A549 (cell line): ENCODE data around the gene TCF4. TPM values are rescaled to one million over a fixed set of nuclear protein-coding genes. Genes with fewer than 3 reads are reported as not detected.

Experiments used
- ATAC-seq, 2 experiments: fragments of 200-7000 bp in 1 of 2; fragments of >200 bp in 1 of 2; cut with Nextera tagmentation in 1 of 2; cut with Tn5 transposase in 1 of 2; 3 replicates each; pipeline versions ENCODE4 v1.8.0 to v1.9.1; 2018 to 2020; ENCODE audit warnings: mild to moderate bottlenecking in 1 of 2, moderate library complexity in 1 of 2
- CTCF ChIA-PET: fragments of 300-600 bp; sonication (Branson Sonifier 250); formaldehyde crosslinking; extraction: SDS; loops from one replicate; lab custom pipeline; 2021; ENCODE audit warnings: antibody characterized with exemption, inconsistent platforms; lab: Yijun Ruan, JAX
- POLR2A ChIA-PET: fragments of 350-600 bp; formaldehyde crosslinking; extraction: SDS; loops from one replicate; lab custom pipeline; 2021; ENCODE audit warnings: antibody characterized with exemption, inconsistent platforms; lab: Yijun Ruan, JAX
- DNase-seq, 2 experiments: peaks; one replicate each; pipeline versions ENCODE4 v3.0.0 to v3.0.0-alpha.2; 2011 to 2016; ENCODE audit warnings: low read depth in 1 of 2, low spot score in 1 of 2
- FAIRE-seq: peaks from 2 replicates; lab custom pipeline; 2011; peaks lifted over from hg19 to GRCh38; lab: Jason Lieb, UNC
- H3K27ac ChIP-seq, 2 experiments: fragments of >200 bp; sonication (Bioruptor Twin); formaldehyde crosslinking; 3 replicates each; pipeline ENCODE4 v1.5.1; 2016 to 2017
- H3K4me1 ChIP-seq: fragments of >200 bp; sonication (Bioruptor Twin); formaldehyde crosslinking; 3 replicates; pipeline ENCODE4 v1.6.1; 2016
- H3K4me2 ChIP-seq: fragments of >200 bp; sonication (Bioruptor Twin); formaldehyde crosslinking; 3 replicates; pipeline ENCODE4 v1.6.1; 2016
- H3K4me3 ChIP-seq: fragments of >200 bp; sonication (Bioruptor Twin); formaldehyde crosslinking; 3 replicates; pipeline ENCODE4 v1.5.1; 2016
- H3K9me3 ChIP-seq: fragments of >200 bp; sonication (Bioruptor Twin); formaldehyde crosslinking; 3 replicates; pipeline ENCODE4 v1.6.1; 2016
- CBX8 ChIP-seq: fragments of 200-600 bp; sonication (generic); IDR thresholded peaks from 2 replicates; pipeline ENCODE4 v1.6.1; 2016
- E2F6 ChIP-seq: IDR thresholded peaks from 2 replicates; pipeline ENCODE4 v1.6.1; 2012; ENCODE audit warnings: low read depth, borderline replicate concordance
- FOSB ChIP-seq: fragments of 250-450 bp; sonication (Bioruptor Pico); IDR thresholded peaks from 2 replicates; pipeline ENCODE4 v1.5.0; 2020; ENCODE audit warnings: mild to moderate bottlenecking, moderate library complexity
- FOXS1 ChIP-seq: fragments of 250-450 bp; sonication (Bioruptor Pico); IDR thresholded peaks from 2 replicates; pipeline ENCODE4 v1.5.0; 2020; ENCODE audit warnings: mild to moderate bottlenecking, moderate library complexity
- GATA3 ChIP-seq: IDR thresholded peaks from 2 replicates; pipeline ENCODE4 v1.6.1; 2012; ENCODE audit warnings: borderline replicate concordance
- HDAC2 ChIP-seq: fragments of 200-600 bp; sonication (generic); IDR thresholded peaks from 2 replicates; pipeline ENCODE4 v1.6.1; 2016
- HOXB5 ChIP-seq: fragments of 250-450 bp; sonication (Bioruptor Pico); IDR thresholded peaks from 2 replicates; pipeline ENCODE4 v1.5.0; 2020; ENCODE audit warnings: mild to moderate bottlenecking, moderate library complexity
- NFE2L2 ChIP-seq: fragments of 150-350 bp; conservative IDR thresholded peaks from 2 replicates; pipeline ENCODE4 v1.6.1; 2014; ENCODE audit warnings: low read length
- PBX3 ChIP-seq: IDR thresholded peaks from 2 replicates; pipeline ENCODE4 v1.6.1; 2012
- RAD21 ChIP-seq, 2 experiments: fragments of >200 bp in 1 of 2; sonication (Bioruptor Twin) in 1 of 2; formaldehyde crosslinking in 1 of 2; IDR thresholded peaks in 1 of 2; conservative IDR thresholded peaks in 1 of 2; 2 replicates in 1 of 2; 3 replicates in 1 of 2; pipeline ENCODE4 v1.6.1; 2012 to 2018; ENCODE audit warnings: inconsistent platforms in 1 of 2
- RCOR1 ChIP-seq: fragments of 150-350 bp; IDR thresholded peaks from 2 replicates; pipeline ENCODE4 v1.6.1; 2014; ENCODE audit warnings: antibody characterized with exemption, low read length, low read depth
- REST ChIP-seq: fragments of 200-600 bp; sonication (generic); IDR thresholded peaks from 2 replicates; pipeline ENCODE4 v1.6.1; 2016; ENCODE audit warnings: antibody characterized with exemption, mild to moderate bottlenecking, moderate library complexity
- SREBF2 ChIP-seq: fragments of 450-650 bp; IDR thresholded peaks from 2 replicates; pipeline ENCODE4 v1.6.1; 2014; ENCODE audit warnings: mild to moderate bottlenecking, moderate library complexity
- USF2 ChIP-seq: fragments of 450-650 bp; IDR thresholded peaks from 2 replicates; pipeline ENCODE4 v1.6.1; 2014; ENCODE audit warnings: antibody characterized with exemption
- ZFP36 ChIP-seq: fragments of 450-650 bp; IDR thresholded peaks from 2 replicates; pipeline ENCODE4 v1.6.1; 2014; ENCODE audit warnings: borderline replicate concordance; ENCODE audit not compliant: partially characterized antibody
- ZNF302 ChIP-seq: fragments of 250-450 bp; sonication (Bioruptor Pico); IDR thresholded peaks from 2 replicates; pipeline ENCODE4 v1.9.0; 2021; ENCODE audit warnings: inconsistent platforms, mild to moderate bottlenecking, moderate library complexity
- ZSCAN20 ChIP-seq: fragments of 250-450 bp; sonication (Bioruptor Pico); IDR thresholded peaks from 2 replicates; pipeline ENCODE4 v1.8.0; 2022; ENCODE audit warnings: mild to moderate bottlenecking, moderate library complexity
- WGBS: methylation state at CpG from one replicate; pipeline ENCODE4 v1.1.6; 2017; ENCODE audit errors: missing lambda C conversion rate; 5-methylcytosine and 5-hydroxymethylcytosine counted together
- polyA plus RNA-seq, 4 experiments: library from polyadenylated mRNA; depleted of rRNA in 3 of 4; stranded (reverse); fragments of >200 nt; fragmentation: RNase III in 1 of 4; extraction: RNeasy Plus Mini Kit Qiagen cat#74134 plus additional on column Dnase treatment in 1 of 4; gene quantifications; 2 replicates in 3 of 4; 3 replicates in 1 of 4; pipeline ENCODE4 v1.2.3, GENCODE V29; 2011 to 2017

TCF4 gene
- polyA plus RNA-seq, 2 of the 4 experiments (the other 2 are of a cell fraction), result 3.0 to 4.0 TPM

GRCh38 chr18:55376387-55376786, 211.6 kb downstream of the TCF4 start:
- 53% methylated on average over 2 of the region's 2 CpGs for WGBS
- TF ChIP-seq PBX3 (no peak), FOXS1 (no peak), ZNF302 (no peak), ZFP36 (no peak), HOXB5 (CRISPR knock-in tag) (no peak)
- DNase-seq (no peak), FAIRE-seq (no peak), ATAC-seq (no peak)
- Histone ChIP-seq H3K27ac (no peak overlapping the region), H3K4me2 (no peak overlapping the region), H3K4me1 (no peaks in the 10 kb centered on the region), H3K4me3 (no peak overlapping the region), H3K9me3 (no peaks in the 10 kb centered on the region)
- CTCF ChIA-PET, result no interaction called here
- POLR2A ChIA-PET, result no interaction called here

- H3K9me3 ChIP-seq, result no peaks in the 10 kb centered on the region
- no peak for FAIRE-seq
- no peak overlapping the region for H3K27ac ChIP-seq
- ChIA-PET CTCF (no interaction called here), POLR2A (no interaction called here)
- no peak overlapping the region for H3K4me2 ChIP-seq
- no peak for ATAC-seq
- no peak for TF ChIP-seq REST
- no peak for TF ChIP-seq ZSCAN20 (CRISPR knock-in tag)
- no peak for TF ChIP-seq FOXS1
- TF ChIP-seq USF2, result no peak
- TF ChIP-seq HOXB5 (CRISPR knock-in tag), result no peak
- TF ChIP-seq GATA3, result no peak
- no peak for TF ChIP-seq SREBF2
- no peak for TF ChIP-seq NFE2L2
- DNase-seq, result no peak
- H3K4me3 ChIP-seq, result no peak overlapping the region
- H3K4me1 ChIP-seq, result no peaks in the 10 kb centered on the region
- 89% methylated on average over 5 of the region's 5 CpGs for WGBS
These were observed 212.1 kb downstream of the TCF4 start for GRCh38 chr18:55375930-55376329.

GRCh38 chr18:55374741-55375140, 213.3 kb downstream of the TCF4 start:
- POLR2A ChIA-PET, result no interaction called here
- TF ChIP-seq FOSB (CRISPR knock-in tag) (no peak), NFE2L2 (no peak), CBX8 (no peak), RAD21 (conservative IDR thresholded peaks at IDR 0.05 in 1 of 2, IDR thresholded peaks at IDR 0.05 in 1 of 2) (no peak), PBX3 (no peak), HDAC2 (no peak), RCOR1 (no peak), GATA3 (no peak), E2F6 (no peak)
- ATAC-seq (no peak), FAIRE-seq (no peak), DNase-seq (no peak)
- Histone ChIP-seq H3K27ac (no peak overlapping the region), H3K4me2 (no peak overlapping the region), H3K4me1 (no peaks in the 10 kb centered on the region), H3K4me3 (no peak overlapping the region), H3K9me3 (no peaks in the 10 kb centered on the region)
- CTCF ChIA-PET, result no interaction called here
- 73% methylated on average over 1 of the region's 1 CpG for WGBS
